ENCODE results near the gene ILDR2. TPM values are rescaled to one million over a fixed set of nuclear protein-coding genes. Genes with fewer than 3 reads are reported as not detected.

The ILDR2 gene
- total and polyA plus RNA-seq, 5 donors from 2014 or later, result 0.29 to 0.67 TPM; not detected in 3

DNA sequence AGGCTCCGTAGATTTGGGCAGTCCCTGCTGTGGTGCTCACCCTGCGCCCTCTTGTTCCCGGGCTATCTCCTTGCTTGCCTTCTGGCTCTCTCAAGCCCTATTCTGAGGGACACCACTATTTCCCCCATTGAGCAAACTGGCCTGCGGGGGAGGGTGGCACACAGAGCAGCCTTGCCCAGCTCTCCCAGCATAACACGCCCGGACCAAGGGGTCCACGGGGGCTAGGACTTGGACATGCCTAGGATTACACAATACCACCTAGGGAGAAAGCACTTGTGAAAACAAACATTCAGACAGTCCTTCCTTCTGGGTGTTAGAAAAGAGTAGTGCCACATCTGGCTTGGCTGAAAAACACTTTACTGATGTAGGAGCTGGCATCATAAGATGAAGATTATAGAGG is 106.7 kb downstream of the ILDR2 start:
- Mint-ChIP-seq H3K4me3 (no peak overlapping the region), H3K27ac (peak overlapping the region in 2 of 3 donors; percentile 43 to 51), H3K4me1 (peaks cover 0 to 51% (median 40%) of the 10 kb centered on the region in 4 donors), H3K36me3 (peaks cover 21% of the 10 kb centered on the region), H3K9me3 (no peaks in the 10 kb centered on the region), H3K27me3 (no peaks in the 10 kb centered on the region)
- Histone ChIP-seq H3K27me3 (ENCODE audit: control insufficient read depth, insufficient read depth, low read length) (no peaks in the 10 kb centered on the region), H3K36me3 (ENCODE audit: control insufficient read depth, insufficient read depth, low read length) (peaks cover 37% of the 10 kb centered on the region), H3K9me3 (ENCODE audit: control insufficient read depth in 2 of 2, low read length in 2 of 2) (no peaks in the 10 kb centered on the region), H3K4me1 (ENCODE audit: control insufficient read depth, insufficient read depth, low read length, poor library complexity, severe bottlenecking) (peaks cover 4% of the 10 kb centered on the region), H3K4me3 (ENCODE audit: low read depth, low read length) (no peak overlapping the region), H3K27ac (ENCODE audit: insufficient read depth, low read length, poor library complexity, severe bottlenecking) (no peak overlapping the region)
- DNase-seq, result no peak
- ATAC-seq (ENCODE audit: low read depth in 2 of 2), result no peak

DNA sequence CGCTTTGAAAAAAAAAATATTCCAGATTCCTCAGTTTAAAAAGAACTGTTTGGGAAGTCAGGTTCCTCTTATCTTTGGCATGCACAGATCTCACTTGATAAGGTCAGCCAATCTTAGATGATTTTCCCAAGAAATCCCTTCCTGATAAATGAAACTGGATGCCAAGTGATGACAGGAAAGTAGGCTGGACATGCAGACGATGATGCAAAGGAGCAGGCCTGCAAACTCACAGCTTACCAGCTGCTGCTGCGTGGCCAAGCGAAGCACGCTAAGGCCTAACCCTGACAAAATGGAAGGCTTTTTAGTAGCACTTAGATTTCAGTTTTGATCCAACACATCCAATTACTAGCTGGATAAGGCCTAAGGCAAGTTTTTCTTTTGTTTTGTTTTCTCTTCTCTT is 109.4 kb downstream of the ILDR2 start:
- Histone ChIP-seq H3K4me3 (ENCODE audit: low read depth, low read length) (no peak overlapping the region), H3K27ac (ENCODE audit: insufficient read depth, low read length, poor library complexity, severe bottlenecking) (no peak overlapping the region), H3K36me3 (ENCODE audit: control insufficient read depth, insufficient read depth, low read length) (peaks cover 64% of the 10 kb centered on the region), H3K4me1 (ENCODE audit: control insufficient read depth, insufficient read depth, low read length, poor library complexity, severe bottlenecking) (no peaks in the 10 kb centered on the region), H3K27me3 (ENCODE audit: control insufficient read depth, insufficient read depth, low read length) (no peaks in the 10 kb centered on the region), H3K9me3 (ENCODE audit: control insufficient read depth in 2 of 2, low read length in 2 of 2) (no peaks in the 10 kb centered on the region)
- no peaks in the 10 kb centered on the region for H3K27me3 Mint-ChIP-seq
- ATAC-seq (ENCODE audit: low read depth in 2 of 2), result no peak
- no peak overlapping the region for H3K4me3 Mint-ChIP-seq
- peaks cover 43% of the 10 kb centered on the region for H3K36me3 Mint-ChIP-seq
- no peak overlapping the region for H3K27ac Mint-ChIP-seq
- no peak for DNase-seq
- no peaks in the 10 kb centered on the region for H3K9me3 Mint-ChIP-seq
- peaks cover 0 to 24% (median 22%) of the 10 kb centered on the region in 4 donors for H3K4me1 Mint-ChIP-seq

DNA sequence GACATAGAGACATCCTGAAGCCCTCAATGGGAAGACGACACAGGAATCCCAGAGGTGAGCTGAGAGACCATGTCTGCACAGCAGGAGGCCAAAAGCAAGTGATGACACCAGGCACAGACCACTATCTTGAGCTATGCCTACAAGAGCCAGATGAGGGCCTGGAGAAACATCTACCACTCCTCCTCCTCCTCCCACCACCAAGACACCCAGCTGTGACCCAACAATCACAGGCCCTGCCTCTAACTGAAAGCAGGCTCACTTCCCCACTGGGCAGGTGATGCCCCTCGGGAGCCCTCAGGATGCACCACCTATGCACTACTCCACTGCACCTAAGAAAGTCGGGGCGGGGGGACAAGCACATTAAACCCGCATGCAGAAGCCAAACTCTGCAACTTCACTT is 115.7 kb downstream of the ILDR2 start:
- Histone ChIP-seq H3K4me1 (ENCODE audit: control insufficient read depth, insufficient read depth, low read length, poor library complexity, severe bottlenecking) (no peaks in the 10 kb centered on the region), H3K9me3 (ENCODE audit: control insufficient read depth in 2 of 2, low read length in 2 of 2) (no peaks in the 10 kb centered on the region), H3K27me3 (ENCODE audit: control insufficient read depth, insufficient read depth, low read length) (no peaks in the 10 kb centered on the region), H3K36me3 (ENCODE audit: control insufficient read depth, insufficient read depth, low read length) (peaks cover 93% of the 10 kb centered on the region), H3K27ac (ENCODE audit: insufficient read depth, low read length, poor library complexity, severe bottlenecking) (no peak overlapping the region), H3K4me3 (ENCODE audit: low read depth, low read length) (no peak overlapping the region)
- DNase-seq (no peak), ATAC-seq (ENCODE audit: low read depth in 2 of 2) (no peak)
- H3K27ac Mint-ChIP-seq, result no peak overlapping the region
- no peaks in the 10 kb centered on the region for H3K9me3 Mint-ChIP-seq
- H3K4me3 Mint-ChIP-seq, result no peak overlapping the region
- H3K4me1 Mint-ChIP-seq, result peaks cover 3 to 14% (median 8%) of the 10 kb centered on the region in 4 donors
- H3K36me3 Mint-ChIP-seq, result peaks cover 60% of the 10 kb centered on the region
- H3K27me3 Mint-ChIP-seq, result no peaks in the 10 kb centered on the region

DNA sequence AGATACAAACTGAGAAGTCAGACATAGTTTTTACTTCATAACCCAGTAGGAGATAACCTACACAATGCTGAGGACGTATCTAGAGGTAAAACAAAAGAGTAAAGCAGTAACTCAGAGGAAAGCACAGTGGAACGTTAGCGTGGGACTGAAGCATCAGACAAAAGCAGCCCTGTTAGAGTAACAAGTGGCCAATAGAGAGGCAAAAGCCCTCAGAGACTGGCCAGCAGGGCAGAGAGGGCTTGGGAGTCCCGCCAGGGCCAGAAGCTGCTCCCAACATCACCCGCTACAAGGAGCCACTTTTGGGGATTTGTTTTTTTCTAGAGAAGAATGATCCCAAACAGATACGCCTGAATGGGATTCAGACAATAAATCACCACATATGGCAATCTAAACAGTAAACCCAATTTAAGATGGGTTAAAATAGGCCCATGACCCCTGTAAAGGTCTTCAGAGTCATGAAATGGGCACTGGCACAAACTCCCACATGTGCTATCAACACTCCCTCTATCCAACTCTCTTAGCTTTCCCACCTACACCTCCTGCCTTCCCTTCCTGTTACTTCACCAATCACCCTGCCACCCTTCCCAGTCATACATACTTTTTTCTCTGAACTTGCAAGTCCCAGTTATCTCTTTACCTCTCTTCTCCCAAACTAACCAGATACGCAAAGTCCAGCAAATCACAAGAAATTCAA is 116.5 kb downstream of the ILDR2 start:
- no peaks in the 10 kb centered on the region for H3K27me3 ChIP-seq (ENCODE audit: control insufficient read depth, insufficient read depth, low read length)
- Mint-ChIP-seq H3K9me3 (no peaks in the 10 kb centered on the region), H3K4me3 (no peak overlapping the region), H3K4me1 (peaks cover 6 to 14% (median 11%) of the 10 kb centered on the region in 4 donors), H3K27me3 (no peaks in the 10 kb centered on the region), H3K27ac (peak overlapping the region; percentile 49 to 74 (median 65)), H3K36me3 (peaks cover 62% of the 10 kb centered on the region)
- no peaks in the 10 kb centered on the region for H3K4me1 ChIP-seq (ENCODE audit: control insufficient read depth, insufficient read depth, low read length, poor library complexity, severe bottlenecking)
- ATAC-seq (ENCODE audit: low read depth in 2 of 2) (no peak), DNase-seq (no peak)
- H3K27ac ChIP-seq (ENCODE audit: insufficient read depth, low read length, poor library complexity, severe bottlenecking), result no peak overlapping the region
- peaks cover 93% of the 10 kb centered on the region for H3K36me3 ChIP-seq (ENCODE audit: control insufficient read depth, insufficient read depth, low read length)
- H3K4me3 ChIP-seq (ENCODE audit: low read depth, low read length), result no peak overlapping the region
- H3K9me3 ChIP-seq (ENCODE audit: control insufficient read depth in 2 of 2, low read length in 2 of 2), result no peaks in the 10 kb centered on the region

Other genes with a start within 250 kb of the ILDR2 start
- 19.1 TPM for gene POGK, start 136.1 kb downstream of the ILDR2 start, total RNA-seq
- 10 to 100 TPM; 11.9 to 18.4 (median 13.2) TPM for gene POGK, start 136.1 kb downstream of the ILDR2 start, polyA plus RNA-seq
- gene TADA1, start 99.3 kb downstream of the ILDR2 start, total RNA-seq, result 12.7 TPM
- gene TADA1, start 99.3 kb downstream of the ILDR2 start, polyA plus RNA-seq, result 10 to 100 TPM; 14.5 to 21.4 (median 17.0) TPM
- not detected for gene MAEL, start 13.7 kb upstream of the ILDR2 start, total RNA-seq
- under 1 TPM in 1 of 4 donors, not detected in 3; 0.25 TPM for gene MAEL, start 13.7 kb upstream of the ILDR2 start, polyA plus RNA-seq
- gene GPA33, start 114.8 kb upstream of the ILDR2 start, total RNA-seq, result 21.0 TPM
- gene GPA33, start 114.8 kb upstream of the ILDR2 start, polyA plus RNA-seq, result 100 to 1,000 TPM in 2 of 4 donors, 10 to 100 TPM in 2; 56.0 to 121 (median 85.6) TPM
- gene STYXL2, start 118.5 kb upstream of the ILDR2 start, total RNA-seq, result not detected
- not detected for gene STYXL2, start 118.5 kb upstream of the ILDR2 start, polyA plus RNA-seq
- gene POU2F1, start 245.3 kb upstream of the ILDR2 start, total RNA-seq, result 35.3 TPM
- 10 to 100 TPM in 1 of 4 donors, 1 to 10 TPM in 3; 5.2 to 11.7 (median 7.7) TPM for gene POU2F1, start 245.3 kb upstream of the ILDR2 start, polyA plus RNA-seq